Stimulated activated CD4-positive, alpha-beta T cell treated with anti-CD3 and anti-CD28 coated beads, TNF-alpha, amount 100 ng/mL, for 1 hour (primary cell): ENCODE results near the gene ULK4.
"Not testable (repeated sequence)": the region's sequence is repeated elsewhere in the genome, so short reads cannot be mapped to it uniquely, and the experiment has no call there.

Experiments
- DNase-seq, 3 donors: peaks; one replicate each; pipeline ENCODE4 v3.0.0-alpha.2; 2020; ENCODE audit warnings: low read depth in 3 of 3, low spot score in 1 of 3

The ULK4 gene

GRCh38 chr3:41581700-41582099 is 380.2 kb downstream of the ULK4 start:
- no peak for DNase-seq

DNA sequence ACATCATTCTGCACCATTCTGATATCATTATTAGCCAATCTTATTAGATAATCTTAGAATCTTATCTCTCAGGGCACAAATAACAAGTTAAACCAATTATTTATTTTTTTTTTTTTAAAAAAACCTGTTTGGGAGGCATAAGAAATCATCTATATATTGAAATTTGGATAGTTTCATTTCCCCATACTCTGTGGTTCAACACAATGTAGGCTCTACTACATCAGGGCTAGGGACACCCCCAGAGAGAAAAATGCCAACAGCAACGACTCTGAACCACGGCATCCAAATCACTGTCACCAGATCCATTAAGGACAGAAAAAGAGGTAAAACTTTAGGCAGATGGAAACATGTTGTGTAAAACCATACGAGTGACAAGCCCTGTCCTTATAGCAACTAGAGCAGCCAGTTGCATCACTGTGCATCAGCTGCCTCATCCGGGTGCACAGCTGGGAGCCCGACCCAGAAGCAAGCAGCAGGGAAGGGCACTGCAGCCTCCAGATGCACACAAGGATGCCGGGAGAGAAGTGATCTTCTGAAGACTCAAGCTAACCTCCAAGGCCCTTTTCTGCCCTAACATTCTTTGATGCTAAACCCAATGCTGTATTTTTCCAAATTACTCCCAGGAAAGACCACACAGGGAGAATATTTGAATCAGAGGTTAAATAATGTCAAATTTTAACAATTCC is 381.5 kb downstream of the ULK4 start:
- DNase-seq, result no peak

DNA sequence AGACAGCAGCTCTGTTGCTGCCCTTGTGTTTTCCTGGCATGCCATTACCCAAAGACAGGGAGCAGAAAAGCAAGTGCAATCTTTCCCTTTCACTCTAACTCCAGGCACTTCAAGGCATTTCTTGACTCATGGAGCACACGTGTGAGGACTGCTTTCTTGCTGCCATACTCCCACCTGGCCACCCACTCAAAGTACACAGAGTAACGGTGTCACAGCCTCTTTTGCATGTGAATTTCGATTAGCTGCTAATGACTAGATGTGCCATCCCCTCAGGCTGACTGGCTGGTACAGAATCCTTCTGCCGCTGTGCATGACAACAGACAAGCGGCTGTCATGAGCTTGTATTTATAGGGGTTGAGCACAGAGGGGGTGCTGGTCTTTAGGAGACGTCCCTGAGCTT is 382.0 kb downstream of the ULK4 start:
- no peak for DNase-seq

DNA sequence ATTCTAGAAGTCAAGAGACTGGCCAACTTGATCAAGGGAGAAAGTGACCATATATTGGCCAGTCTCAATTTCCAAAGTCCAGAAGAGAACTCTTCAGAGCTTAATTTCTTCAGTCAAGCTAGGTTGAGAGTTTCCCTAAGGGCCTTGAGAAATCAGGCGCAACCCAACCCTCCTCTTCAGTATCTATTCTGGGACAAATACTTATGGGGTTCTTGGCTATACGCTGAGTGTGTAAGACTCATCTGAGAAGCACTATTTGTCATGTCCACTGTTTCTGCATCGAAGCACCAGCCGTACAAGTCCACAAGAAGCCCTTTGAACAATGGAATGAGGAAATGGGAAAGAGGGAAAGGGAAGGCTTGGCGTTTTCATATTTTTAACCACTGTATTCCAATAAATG is 383.1 kb downstream of the ULK4 start:
- DNase-seq, result no peak

DNA sequence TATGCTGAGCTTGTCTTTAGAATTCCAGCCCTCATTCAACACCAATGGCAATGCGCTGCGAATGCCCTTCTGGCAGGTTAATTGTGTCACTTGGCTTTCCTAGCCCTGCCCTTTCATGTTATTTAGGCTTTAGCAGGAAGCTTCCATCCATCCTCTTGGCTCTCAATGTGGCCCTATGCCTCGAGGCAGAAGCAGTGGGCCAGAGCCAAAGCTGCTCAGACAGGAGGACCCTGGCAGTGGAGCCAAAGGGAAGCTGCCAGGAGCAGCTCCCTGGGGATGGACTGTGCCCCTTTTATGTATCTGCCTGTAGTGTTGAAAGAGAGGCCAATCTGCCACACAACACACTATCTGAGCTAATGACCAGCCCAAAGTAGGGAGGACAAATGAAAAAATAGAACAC is 386.2 kb downstream of the ULK4 start:
- DNase-seq, result no peak

GRCh38 chr3:41574900-41575299 is 387.0 kb downstream of the ULK4 start:
- no peak for DNase-seq

GRCh38 chr3:41573591-41573990 is 388.3 kb downstream of the ULK4 start:
- DNase-seq, result no peak

- DNase-seq, result no peak
Measured at GRCh38 chr3:41572092-41572491, 389.8 kb downstream of the ULK4 start.

DNA sequence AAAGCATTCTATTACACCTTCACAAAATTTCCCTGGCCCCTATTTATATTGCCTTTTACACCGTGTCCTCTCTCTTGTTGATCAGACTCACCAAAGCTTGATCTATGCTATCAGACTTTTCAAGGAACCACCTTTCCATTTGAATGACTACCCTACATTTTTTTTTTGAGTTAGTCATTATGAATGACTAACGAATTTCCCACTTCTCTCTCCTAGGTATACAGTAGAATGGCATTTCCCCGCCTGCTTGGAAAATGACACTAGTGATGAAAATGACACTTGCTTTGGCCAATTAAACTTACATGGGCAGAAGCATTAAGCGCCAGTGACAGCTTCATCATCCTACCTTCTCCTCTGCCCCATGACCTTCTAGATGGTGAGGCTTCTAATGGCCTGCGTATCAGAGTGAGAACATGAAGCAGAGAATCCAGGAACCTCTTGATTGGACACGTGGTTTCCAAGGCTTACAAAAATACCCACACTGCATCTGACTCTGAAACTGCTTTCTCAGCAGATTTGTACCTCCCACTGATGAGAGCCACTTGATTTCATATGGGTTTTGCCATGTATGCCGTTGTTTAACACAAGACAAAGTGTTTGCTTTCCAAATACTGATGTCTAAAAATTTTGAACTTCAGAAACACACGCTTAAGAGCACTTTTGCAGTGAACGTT is 392.1 kb downstream of the ULK4 start:
- DNase-seq, result no peak

- no peak for DNase-seq
Measured at GRCh38 chr3:41565948-41566514, 395.9 kb downstream of the ULK4 start.

DNA sequence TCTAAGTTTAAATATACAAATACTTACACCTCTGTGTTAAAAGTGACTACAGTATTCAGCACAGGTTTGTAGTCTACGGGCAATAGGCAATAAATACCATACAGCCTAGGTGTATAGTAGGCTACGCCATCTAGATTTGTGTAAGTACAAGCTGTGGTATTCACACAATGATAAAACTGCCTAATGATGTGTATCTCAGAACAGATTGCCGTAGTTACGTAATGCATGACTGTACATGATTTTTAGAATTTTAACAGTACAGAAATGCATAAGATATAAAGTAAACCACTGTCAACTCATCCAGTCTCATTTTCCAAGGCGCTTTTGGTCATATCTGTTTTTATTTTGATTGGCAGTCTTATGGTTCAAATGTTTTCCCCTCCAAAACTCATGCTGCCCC is 396.9 kb downstream of the ULK4 start:
- DNase-seq, result no peak

- not testable (repeated sequence) for DNase-seq
Measured at GRCh38 chr3:41556245-41556644, 405.7 kb downstream of the ULK4 start.

DNA sequence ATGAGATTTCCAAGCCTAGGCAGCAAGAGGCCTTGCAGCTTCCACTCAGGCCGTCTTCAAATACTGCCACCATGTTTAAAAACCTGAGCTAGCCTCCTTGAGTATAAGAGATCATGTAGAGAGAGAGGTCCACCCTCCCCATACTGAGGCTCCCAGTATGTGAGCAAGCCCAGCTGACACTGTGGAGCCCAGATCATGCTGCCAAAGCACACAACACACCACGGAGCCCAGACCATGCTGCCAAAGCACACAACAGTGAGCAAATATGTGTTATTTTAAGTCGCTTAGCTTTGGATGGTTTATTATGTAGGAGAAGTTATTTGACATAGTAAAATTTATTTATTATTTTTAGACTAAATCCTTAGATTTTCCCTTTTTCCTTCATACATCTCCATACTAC is 428.9 kb downstream of the ULK4 start:
- no peak for DNase-seq

GRCh38 chr3:41526995-41527573 is 434.8 kb downstream of the ULK4 start:
- DNase-seq, result no peak

DNA sequence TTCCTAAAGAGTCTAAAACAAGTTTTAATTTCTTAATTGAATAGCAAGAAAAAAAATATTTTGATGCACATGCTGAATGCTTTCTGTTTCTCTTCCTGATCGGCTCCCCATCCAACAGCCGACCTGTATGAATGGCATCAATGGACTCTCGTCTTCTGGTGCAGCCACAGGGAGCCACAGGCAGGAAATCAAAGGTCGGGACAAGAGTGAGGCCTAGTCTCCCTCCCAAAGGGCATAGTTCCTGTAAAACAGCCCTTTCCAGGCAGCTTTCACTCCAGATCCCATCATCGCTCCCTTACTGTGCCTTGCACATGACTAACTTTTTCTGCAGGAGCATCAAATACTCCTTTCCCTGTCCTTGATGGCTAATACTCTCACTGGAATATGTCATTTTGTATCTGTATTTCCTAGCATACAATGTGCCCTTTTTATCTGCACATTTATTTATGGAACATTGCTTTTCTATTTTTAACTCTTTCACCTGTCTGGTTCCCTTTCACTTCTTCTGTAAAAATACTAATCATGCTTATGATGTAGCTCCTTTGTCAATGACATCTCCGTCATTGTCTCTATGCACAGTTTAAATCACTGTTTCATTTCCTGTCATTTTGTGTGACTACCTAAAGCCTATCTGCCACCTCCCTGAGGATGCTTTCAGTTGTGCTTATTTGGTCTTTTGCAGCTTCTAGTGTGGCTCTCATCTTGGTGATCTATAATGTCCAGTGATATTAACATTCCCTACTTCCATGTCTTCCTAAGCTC is 436.4 kb downstream of the ULK4 start:
- no peak for DNase-seq

DNA sequence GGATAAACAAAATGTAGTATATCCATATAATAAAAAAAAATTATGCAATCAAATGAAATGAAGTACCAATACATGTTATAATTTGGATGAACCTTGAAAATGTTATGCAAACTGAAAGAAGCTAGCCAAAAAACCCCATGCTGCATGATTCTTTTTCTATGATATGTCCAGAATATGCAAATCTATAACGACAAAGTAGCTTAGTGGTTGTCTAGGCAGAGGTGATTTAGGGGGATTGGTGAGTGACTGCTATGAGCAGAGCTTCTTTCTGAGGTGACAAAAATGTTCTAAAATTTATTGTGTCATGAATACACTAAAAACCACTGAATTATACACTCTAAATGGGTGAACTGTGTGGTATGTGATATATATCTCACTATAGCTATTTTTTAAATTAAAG is 438.0 kb downstream of the ULK4 start:
- DNase-seq, result no peak

DNA sequence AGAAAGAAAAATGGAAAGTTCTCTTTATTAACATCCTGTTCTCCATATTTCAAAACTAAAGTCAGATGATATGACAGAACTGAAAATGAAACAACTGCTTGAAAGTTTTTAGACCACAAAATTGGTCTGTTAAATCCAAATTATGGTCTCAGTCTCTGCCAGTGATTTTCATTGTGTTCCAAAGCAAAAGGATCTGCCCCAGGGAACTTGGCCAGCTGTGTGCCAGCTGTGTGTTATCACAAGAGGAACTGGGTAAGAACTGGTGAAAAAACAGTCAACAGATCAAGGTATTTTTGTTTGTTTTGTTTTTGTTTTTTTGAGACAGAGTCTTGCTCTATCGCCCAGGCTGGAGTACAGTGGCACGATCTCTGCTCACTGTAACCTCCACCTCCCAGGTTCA is 439.3 kb downstream of the ULK4 start:
- DNase-seq, result no peak

GRCh38 chr3:41521010-41521655 is 440.8 kb downstream of the ULK4 start:
- DNase-seq, result no peak

GRCh38 chr3:41519746-41520145 is 442.2 kb downstream of the ULK4 start:
- no peak for DNase-seq

- DNase-seq, result no peak
Measured at GRCh38 chr3:41518626-41519025, 443.3 kb downstream of the ULK4 start.

- no peak for DNase-seq
Measured at GRCh38 chr3:41508063-41508696, 453.7 kb downstream of the ULK4 start.
